HG03196 (cell line): ENCODE data around the gene SOX6.
"Not testable (repeated sequence)": the region's sequence is repeated elsewhere in the genome, so short reads cannot be mapped to it uniquely, and the experiment has no call there.

Experiments used
- ATAC-seq: cut with Tn5 transposase; IDR thresholded peaks from one replicate; pipeline ENCODE4 v1.9.1; 2021; ENCODE audit not compliant: unreplicated experiment

SOX6 gene

GRCh38 chr11:16111690-16112089 is 244.7 kb downstream of the SOX6 start:
- ATAC-seq, result no peak

GRCh38 chr11:16110886-16111285 is 245.5 kb downstream of the SOX6 start:
- no peak for ATAC-seq

GRCh38 chr11:16099343-16099900 is 256.9 kb downstream of the SOX6 start:
- no peak for ATAC-seq

GRCh38 chr11:16098526-16099205 is 257.7 kb downstream of the SOX6 start:
- ATAC-seq, result no peak

- ATAC-seq, result no peak
These were observed 258.8 kb downstream of the SOX6 start for GRCh38 chr11:16097543-16097942.

- no peak for ATAC-seq
These were observed 260.0 kb downstream of the SOX6 start for GRCh38 chr11:16096336-16096735.

GRCh38 chr11:16095756-16096155 is 260.6 kb downstream of the SOX6 start:
- no peak for ATAC-seq

- ATAC-seq, result no peak
These were observed 262.3 kb downstream of the SOX6 start for GRCh38 chr11:16093889-16094653.

- no peak for ATAC-seq
These were observed 264.5 kb downstream of the SOX6 start for GRCh38 chr11:16091862-16092261.

GRCh38 chr11:16089481-16089880 is 266.9 kb downstream of the SOX6 start:
- ATAC-seq, result no peak

- no peak for ATAC-seq
These were observed 267.6 kb downstream of the SOX6 start for GRCh38 chr11:16088774-16089173.

GRCh38 chr11:16087886-16088285 is 268.5 kb downstream of the SOX6 start:
- ATAC-seq, result no peak

- no peak for ATAC-seq
These were observed 270.0 kb downstream of the SOX6 start for GRCh38 chr11:16086229-16086819.

GRCh38 chr11:16082095-16083055 is 274.0 kb downstream of the SOX6 start:
- no peak for ATAC-seq

GRCh38 chr11:16081382-16082094 is 274.8 kb downstream of the SOX6 start:
- ATAC-seq, result no peak

- ATAC-seq, result no peak
These were observed 275.5 kb downstream of the SOX6 start for GRCh38 chr11:16080688-16081381.

- ATAC-seq, result no peak
These were observed 277.4 kb downstream of the SOX6 start for GRCh38 chr11:16078936-16079335.

- no peak for ATAC-seq
These were observed 285.8 kb downstream of the SOX6 start for GRCh38 chr11:16070573-16070972.

- ATAC-seq, result not testable (repeated sequence)
These were observed 289.1 kb downstream of the SOX6 start for GRCh38 chr11:16067268-16067667.
